ENCODE results near the gene RARG.

RARG gene

GRCh38 chr12:53194973-53195372 lies 37.0 kb downstream of the RARG start:
- TF ChIP-seq POLR2AphosphoS5 (IDR thresholded peaks at IDR 0.05; ENCODE audit: low read depth, low read length), result no peak
- TF ChIP-seq FOXP2 (optimal IDR thresholded peaks at IDR 0.05; ENCODE audit: borderline replicate concordance, extremely low read depth, extremely low read length, insufficient read depth), result no peak
- TF ChIP-seq SIN3A (IDR thresholded peaks at IDR 0.05; ENCODE audit: borderline replicate concordance, insufficient read depth, low read length), result no peak
- no peak for TF ChIP-seq TAF1 (IDR thresholded peaks at IDR 0.05; ENCODE audit: borderline replicate concordance, insufficient read depth, low read length)
- TF ChIP-seq REST (IDR thresholded peaks at IDR 0.05; ENCODE audit: insufficient read depth in 1 of 2, low read depth in 2 of 2, low read length in 2 of 2), result no peak

- no peak for TF ChIP-seq TAF1 (IDR thresholded peaks at IDR 0.05; ENCODE audit: borderline replicate concordance, insufficient read depth, low read length)
- TF ChIP-seq SIN3A (IDR thresholded peaks at IDR 0.05; ENCODE audit: borderline replicate concordance, insufficient read depth, low read length), result no peak
- no peak for TF ChIP-seq REST (IDR thresholded peaks at IDR 0.05; ENCODE audit: insufficient read depth in 1 of 2, low read depth in 2 of 2, low read length in 2 of 2)
- TF ChIP-seq POLR2AphosphoS5 (IDR thresholded peaks at IDR 0.05; ENCODE audit: low read depth, low read length), result no peak
- no peak for TF ChIP-seq FOXP2 (optimal IDR thresholded peaks at IDR 0.05; ENCODE audit: borderline replicate concordance, extremely low read depth, extremely low read length, insufficient read depth)
Measured at GRCh38 chr12:53193985-53194716, 37.9 kb downstream of the RARG start.

GRCh38 chr12:53193040-53193439 lies 39.0 kb downstream of the RARG start:
- TF ChIP-seq FOXP2 (optimal IDR thresholded peaks at IDR 0.05; ENCODE audit: borderline replicate concordance, extremely low read depth, extremely low read length, insufficient read depth) (no peak), SIN3A (IDR thresholded peaks at IDR 0.05; ENCODE audit: borderline replicate concordance, insufficient read depth, low read length) (no peak), POLR2AphosphoS5 (IDR thresholded peaks at IDR 0.05; ENCODE audit: low read depth, low read length) (no peak), TAF1 (IDR thresholded peaks at IDR 0.05; ENCODE audit: borderline replicate concordance, insufficient read depth, low read length) (no peak), REST (IDR thresholded peaks at IDR 0.05; ENCODE audit: insufficient read depth in 1 of 2, low read depth in 2 of 2, low read length in 2 of 2) (no peak)

GRCh38 chr12:53192531-53193021 lies 39.4 kb downstream of the RARG start:
- TF ChIP-seq TAF1 (IDR thresholded peaks at IDR 0.05; ENCODE audit: borderline replicate concordance, insufficient read depth, low read length), result no peak
- no peak for TF ChIP-seq REST (IDR thresholded peaks at IDR 0.05; ENCODE audit: insufficient read depth in 1 of 2, low read depth in 2 of 2, low read length in 2 of 2)
- no peak for TF ChIP-seq POLR2AphosphoS5 (IDR thresholded peaks at IDR 0.05; ENCODE audit: low read depth, low read length)
- no peak for TF ChIP-seq SIN3A (IDR thresholded peaks at IDR 0.05; ENCODE audit: borderline replicate concordance, insufficient read depth, low read length)
- TF ChIP-seq FOXP2 (optimal IDR thresholded peaks at IDR 0.05; ENCODE audit: borderline replicate concordance, extremely low read depth, extremely low read length, insufficient read depth), result no peak

Measured in PFSK-1 (cell line).